Neuronal stem cell (in vitro differentiated cells): ENCODE results near the gene KBTBD8.

Experiments
- DNase-seq: peaks from one replicate; pipeline ENCODE4 v3.0.0-alpha.2; 2013; ENCODE audit warnings: low spot score
- H2AFZ ChIP-seq: one replicate; pipeline ENCODE4 v1.6.1; 2013; ENCODE audit warnings: mild to moderate bottlenecking, low read length, inconsistent platforms
- H2AK5ac ChIP-seq: 2 replicates; pipeline ENCODE4 v1.6.1; 2013; ENCODE audit warnings: low read depth, mild to moderate bottlenecking, inconsistent platforms, low read length, moderate library complexity, mixed read lengths
- H2BK120ac ChIP-seq: 2 replicates; pipeline ENCODE4 v1.6.1; 2013; ENCODE audit warnings: low read depth, mild to moderate bottlenecking, inconsistent platforms, low read length, moderate library complexity, mixed read lengths
- H2BK12ac ChIP-seq: one replicate; pipeline ENCODE4 v1.6.1; 2013; ENCODE audit warnings: low read length, inconsistent platforms
- H2BK15ac ChIP-seq: 2 replicates; pipeline ENCODE4 v1.6.1; 2013; ENCODE audit warnings: mild to moderate bottlenecking, low read length, inconsistent platforms, mixed read lengths
- H2BK5ac ChIP-seq: one replicate; pipeline ENCODE4 v1.6.1; 2013; ENCODE audit warnings: inconsistent platforms, mild to moderate bottlenecking, low read length, moderate library complexity
- H3K14ac ChIP-seq: one replicate; pipeline ENCODE4 v1.6.1; 2013; ENCODE audit warnings: low read length, inconsistent platforms
- H3K18ac ChIP-seq: 2 replicates; pipeline ENCODE4 v1.6.1; 2013; ENCODE audit warnings: low read length, inconsistent platforms
- H3K23ac ChIP-seq: 2 replicates; pipeline ENCODE4 v1.6.1; 2013; ENCODE audit warnings: low read depth, mild to moderate bottlenecking, mixed read lengths, low read length, inconsistent platforms; ENCODE audit not compliant: poor library complexity
- H3K27ac ChIP-seq: replicated peaks from 3 replicates; pipeline ENCODE4 v1.5.1; 2013; ENCODE audit warnings: low read length, inconsistent platforms
- H3K27me3 ChIP-seq, 3 experiments: 2 replicates each; pipeline ENCODE4 v1.6.1; 2013; ENCODE audit warnings: low read length in 3 of 3, mild to moderate bottlenecking in 2 of 3, inconsistent platforms in 1 of 3, low read depth in 1 of 3, mixed read lengths in 1 of 3, moderate library complexity in 1 of 3; ENCODE audit not compliant: control insufficient read depth in 3 of 3, insufficient read depth in 3 of 3
- H3K36me3 ChIP-seq, 2 donors: replicated peaks in 1 of 2; 2 replicates each; pipeline ENCODE4 v1.6.1; 2013; ENCODE audit warnings: low read length in 2 of 2; ENCODE audit not compliant: control insufficient read depth in 2 of 2, insufficient read depth in 2 of 2
- H3K4ac ChIP-seq: 2 replicates; pipeline ENCODE4 v1.6.1; 2013; ENCODE audit warnings: inconsistent platforms, mild to moderate bottlenecking, low read length, moderate library complexity
- H3K4me1 ChIP-seq, 2 donors: 1 replicate in 1 of 2; 2 replicates in 1 of 2; pipeline ENCODE4 v1.6.1; 2013; ENCODE audit warnings: low read length in 2 of 2, low read depth in 1 of 2; ENCODE audit not compliant: control insufficient read depth in 2 of 2, insufficient read depth in 1 of 2
- H3K4me2 ChIP-seq: one replicate; pipeline ENCODE4 v1.6.1; 2013; ENCODE audit warnings: mild to moderate bottlenecking, low read length, inconsistent platforms; ENCODE audit not compliant: insufficient read depth, poor library complexity, severe bottlenecking
- H3K4me3 ChIP-seq, 2 donors: 2 replicates each; pipeline ENCODE4 v1.5.1; 2013; ENCODE audit warnings: low read length in 2 of 2, mild to moderate bottlenecking in 2 of 2, inconsistent platforms in 1 of 2, moderate library complexity in 1 of 2
- H3K79me1 ChIP-seq: one replicate; pipeline ENCODE4 v1.6.1; 2013; ENCODE audit warnings: low read depth, mild to moderate bottlenecking, inconsistent platforms, low read length, moderate library complexity
- H3K9ac ChIP-seq: one replicate; pipeline ENCODE4 v1.6.1; 2013; ENCODE audit warnings: mild to moderate bottlenecking, low read depth, low read length, inconsistent platforms; ENCODE audit not compliant: poor library complexity
- H3K9me3 ChIP-seq, 2 donors: replicated peaks in 1 of 2; 2 replicates each; pipeline versions ENCODE3 to v1.6.1; 2013; ENCODE audit warnings: low read length in 2 of 2, mild to moderate bottlenecking in 2 of 2, inconsistent platforms in 1 of 2, low read depth in 1 of 2, mixed read lengths in 1 of 2, moderate library complexity in 1 of 2; ENCODE audit not compliant: control insufficient read depth in 2 of 2, insufficient read depth in 1 of 2
- H4K8ac ChIP-seq: one replicate; pipeline ENCODE4 v1.6.1; 2013; ENCODE audit warnings: low read depth, mild to moderate bottlenecking, inconsistent platforms, low read length, moderate library complexity
- H4K91ac ChIP-seq: one replicate; pipeline ENCODE4 v1.6.1; 2013; ENCODE audit warnings: low read length, low read depth, mild to moderate bottlenecking, inconsistent platforms; ENCODE audit not compliant: poor library complexity
- WGBS, 2 donors: extraction: QIAGEN DNeasy Blood & Tissue Kit; methylation state at CpG; one replicate each; pipeline ENCODE4 v1.1.7; 2013; ENCODE audit warnings: missing lambda C conversion rate in 2 of 2, mixed read lengths in 1 of 2; ENCODE audit not compliant: insufficient read length in 2 of 2, insufficient replicate concordance in 1 of 2; ENCODE audit errors: extremely low coverage in 2 of 2; 5-methylcytosine and 5-hydroxymethylcytosine counted together

Gene KBTBD8

GRCh38 chr3:67034371-67034770 lies 36.3 kb downstream of the KBTBD8 start:
- WGBS, 2 donors = no CpG with 5 or more reads among the region's 3 CpGs
- H2AFZ ChIP-seq = no peak overlapping the region

DNA sequence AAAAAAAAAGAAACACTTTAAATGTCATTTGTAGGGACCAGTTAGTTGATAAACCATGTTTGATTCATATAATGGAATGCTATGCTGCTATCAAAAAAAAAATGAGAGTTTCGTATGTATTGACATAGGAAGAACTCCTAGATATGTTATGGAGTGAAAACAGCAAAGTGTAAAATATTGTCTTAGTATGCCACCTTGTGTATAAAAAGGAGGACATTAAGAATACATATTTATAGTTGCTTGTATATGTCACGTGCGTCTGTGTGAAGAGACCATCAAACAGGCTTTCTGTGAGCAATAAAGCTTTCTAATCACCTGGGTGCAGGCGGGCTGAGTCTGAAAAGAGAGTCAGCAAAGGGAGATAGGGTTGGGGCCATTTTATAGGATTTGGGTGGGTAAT lies 39.5 kb downstream of the KBTBD8 start:
- no peak overlapping the region for H3K9ac ChIP-seq
- DNase-seq = no peak
- no peak overlapping the region for H2BK12ac ChIP-seq
- H3K9me3 ChIP-seq = no peaks in the 10 kb centered on the region
- H3K4me3 ChIP-seq = no peak overlapping the region
- no peak overlapping the region for H2BK5ac ChIP-seq
- H2BK15ac ChIP-seq = no peak overlapping the region
- WGBS, 2 donors = no CpG with 5 or more reads among the region's 4 CpGs
- H3K4me2 ChIP-seq = no peak overlapping the region
- no peak overlapping the region for H4K91ac ChIP-seq
- no peak overlapping the region for H3K4ac ChIP-seq
- no peak overlapping the region for H3K18ac ChIP-seq
- no peak overlapping the region for H3K23ac ChIP-seq
- H4K8ac ChIP-seq = no peak overlapping the region
- no peaks in the 10 kb centered on the region for H3K27me3 ChIP-seq
- H3K27ac ChIP-seq = no peak overlapping the region
- no peaks in the 10 kb centered on the region for H3K79me1 ChIP-seq
- H3K14ac ChIP-seq = no peak overlapping the region
- H2AK5ac ChIP-seq = no peak overlapping the region
- no peak overlapping the region for H2AFZ ChIP-seq
- no peaks in the 10 kb centered on the region for H3K36me3 ChIP-seq
- no peak overlapping the region for H2BK120ac ChIP-seq
- no peaks in the 10 kb centered on the region for H3K4me1 ChIP-seq

More at GRCh38 chr3:67034371-67034770, 36.3 kb downstream of the KBTBD8 start:
- Histone ChIP-seq H2AK5ac (no peak overlapping the region), H2BK15ac (no peak overlapping the region), H4K8ac (no peak overlapping the region), H3K23ac (no peak overlapping the region), H2BK5ac (no peak overlapping the region), H3K9me3 (no peaks in the 10 kb centered on the region), H3K4me2 (no peak overlapping the region), H2BK12ac (no peak overlapping the region), H3K27ac (no peak overlapping the region), H3K4me1 (peaks cover 0 to 2% of the 10 kb centered on the region in 2 donors), H3K36me3 (no peaks in the 10 kb centered on the region), H4K91ac (no peak overlapping the region), H3K14ac (no peak overlapping the region), H2BK120ac (no peak overlapping the region), H3K18ac (no peak overlapping the region), H3K4ac (no peak overlapping the region), H3K27me3 (no peaks in the 10 kb centered on the region), H3K79me1 (no peaks in the 10 kb centered on the region), H3K4me3 (no peak overlapping the region), H3K9ac (no peak overlapping the region)
- no peak for DNase-seq

DNA sequence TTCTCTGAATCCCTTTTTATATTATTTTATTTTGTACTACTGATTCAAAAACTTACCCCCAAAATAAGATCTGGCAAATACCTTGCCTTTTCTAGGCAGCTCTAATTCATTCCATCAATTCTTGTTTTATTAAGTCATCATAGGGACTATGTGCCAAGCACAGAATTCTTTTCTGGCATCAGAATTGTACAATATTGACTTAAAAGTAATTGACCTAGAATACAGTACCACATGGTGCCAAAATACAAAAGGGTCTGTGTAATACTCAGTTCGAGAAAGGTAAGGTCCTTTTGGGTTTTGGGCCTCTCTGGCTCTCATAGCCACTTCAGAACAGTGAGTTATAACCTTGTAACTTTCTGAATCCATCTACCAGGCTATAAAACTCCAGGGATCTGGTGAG lies 46.2 kb downstream of the KBTBD8 start:
- WGBS, 2 donors = no CpG with 5 or more reads among the region's 1 CpG
- Histone ChIP-seq H3K18ac (no peak overlapping the region), H3K4ac (no peak overlapping the region), H3K14ac (no peak overlapping the region), H2BK5ac (no peak overlapping the region), H3K4me3 (no peak overlapping the region), H2BK15ac (no peak overlapping the region), H2BK120ac (no peak overlapping the region), H3K23ac (no peak overlapping the region), H4K91ac (no peak overlapping the region), H3K4me1 (no peaks in the 10 kb centered on the region), H2AFZ (no peak overlapping the region), H2BK12ac (no peak overlapping the region), H3K4me2 (no peak overlapping the region), H3K9me3 (no peaks in the 10 kb centered on the region), H3K9ac (no peak overlapping the region), H3K27ac (no peak overlapping the region), H4K8ac (no peak overlapping the region), H3K27me3 (no peaks in the 10 kb centered on the region), H2AK5ac (no peak overlapping the region), H3K79me1 (no peaks in the 10 kb centered on the region), H3K36me3 (no peaks in the 10 kb centered on the region)
- DNase-seq = no peak

DNA sequence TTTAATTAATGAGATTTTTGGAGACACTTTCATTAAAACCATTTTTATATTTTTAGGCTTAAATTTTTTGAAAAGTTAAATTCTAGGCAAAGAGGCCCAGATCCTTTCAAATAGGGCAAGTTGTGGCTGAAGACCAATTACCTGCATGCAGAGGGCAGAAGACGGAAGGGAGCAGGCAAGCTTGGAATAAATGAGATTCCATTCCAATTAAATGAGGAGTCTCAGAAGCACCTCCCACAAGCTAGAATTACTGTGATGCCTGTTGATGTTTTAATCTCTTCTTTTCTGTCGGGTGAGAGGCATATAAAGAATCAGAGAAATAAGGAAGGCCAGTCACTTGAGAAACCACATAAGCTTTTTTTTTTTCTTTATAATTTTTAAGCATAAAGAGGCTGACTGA lies 46.8 kb downstream of the KBTBD8 start:
- no peak overlapping the region for H4K8ac ChIP-seq
- H3K79me1 ChIP-seq = no peaks in the 10 kb centered on the region
- H2AK5ac ChIP-seq = no peak overlapping the region
- H2BK5ac ChIP-seq = no peak overlapping the region
- no peak overlapping the region for H3K4me2 ChIP-seq
- H2BK12ac ChIP-seq = no peak overlapping the region
- no peak overlapping the region for H2AFZ ChIP-seq
- DNase-seq = no peak
- H3K27ac ChIP-seq = no peak overlapping the region
- H3K9ac ChIP-seq = no peak overlapping the region
- H3K36me3 ChIP-seq = no peaks in the 10 kb centered on the region
- H3K4ac ChIP-seq = no peak overlapping the region
- no peak overlapping the region for H3K18ac ChIP-seq
- peaks cover 0 to under 1% of the 10 kb centered on the region in 2 donors for H3K9me3 ChIP-seq
- H2BK120ac ChIP-seq = no peak overlapping the region
- H3K23ac ChIP-seq = no peak overlapping the region
- no peak overlapping the region for H3K14ac ChIP-seq
- no peaks in the 10 kb centered on the region for H3K27me3 ChIP-seq
- no peaks in the 10 kb centered on the region for H3K4me1 ChIP-seq
- H3K4me3 ChIP-seq = no peak overlapping the region
- H2BK15ac ChIP-seq = no peak overlapping the region
- WGBS, 2 donors = no CpG with 5 or more reads among the region's 2 CpGs
- no peak overlapping the region for H4K91ac ChIP-seq
